ENCODE data around the gene RPL36.

RPL36 gene

GRCh38 chr19:5703819-5704818, 14.0 kb downstream of the RPL36 start:
- Histone ChIP-seq H3K9me3 (ENCODE audit: insufficient read depth, low read length) (peaks cover 24% of the 10 kb centered on the region; the same call in 1 of the 2 replicates), H3K4me3 (ENCODE audit: insufficient read length, low read depth) (no peak overlapping the region), H3K9ac (ENCODE audit: insufficient read length, low read depth) (no peak overlapping the region), H3K36me3 (ENCODE audit: insufficient read depth, insufficient read length, low read length) (peaks cover 81% of the 10 kb centered on the region), H3K4me1 (ENCODE audit: insufficient read depth, insufficient read length) (no peaks in the 10 kb centered on the region), H3K27me3 (ENCODE audit: insufficient read depth, insufficient read length) (no peaks in the 10 kb centered on the region)
- no peak for TF ChIP-seq YY1 (IDR thresholded peaks at IDR 0.05; ENCODE audit: insufficient read depth, insufficient read length)
- no peak for TF ChIP-seq SUZ12 (IDR thresholded peaks at IDR 0.05; ENCODE audit: extremely low read depth, insufficient read depth, insufficient read length)
- no peak for TF ChIP-seq ZNF274 (IDR thresholded peaks at IDR 0.05; ENCODE audit: low read depth, low read length)
- no peak for DNase-seq (ENCODE audit: low read depth, low spot score)

GRCh38 chr19:5705552-5705951, 15.5 kb downstream of the RPL36 start:
- TF ChIP-seq SUZ12 (IDR thresholded peaks at IDR 0.05; ENCODE audit: extremely low read depth, insufficient read depth, insufficient read length), result no peak
- no peak for TF ChIP-seq ZNF274 (IDR thresholded peaks at IDR 0.05; ENCODE audit: low read depth, low read length)
- TF ChIP-seq YY1 (IDR thresholded peaks at IDR 0.05; ENCODE audit: insufficient read depth, insufficient read length), result no peak
- Histone ChIP-seq H3K4me1 (ENCODE audit: insufficient read depth, insufficient read length) (no peaks in the 10 kb centered on the region), H3K4me3 (ENCODE audit: insufficient read length, low read depth) (no peak overlapping the region), H3K36me3 (ENCODE audit: insufficient read depth, insufficient read length, low read length) (peaks cover 77% of the 10 kb centered on the region), H3K9ac (ENCODE audit: insufficient read length, low read depth) (no peak overlapping the region), H3K27me3 (ENCODE audit: insufficient read depth, insufficient read length) (no peaks in the 10 kb centered on the region), H3K9me3 (ENCODE audit: insufficient read depth, low read length) (peaks cover 24% of the 10 kb centered on the region; the same call in 1 of the 2 replicates)
- DNase-seq (ENCODE audit: low read depth, low spot score), result no peak

- Histone ChIP-seq H3K9me3 (ENCODE audit: insufficient read depth, low read length) (peaks cover 14% of the 10 kb centered on the region; the same call in 1 of the 2 replicates), H3K9ac (ENCODE audit: insufficient read length, low read depth) (no peak overlapping the region), H3K27me3 (ENCODE audit: insufficient read depth, insufficient read length) (no peaks in the 10 kb centered on the region), H3K36me3 (ENCODE audit: insufficient read depth, insufficient read length, low read length) (peaks cover 83% of the 10 kb centered on the region), H3K4me1 (ENCODE audit: insufficient read depth, insufficient read length) (no peaks in the 10 kb centered on the region), H3K4me3 (ENCODE audit: insufficient read length, low read depth) (no peak overlapping the region)
- DNase-seq (ENCODE audit: low read depth, low spot score), result no peak
- no peak for TF ChIP-seq ZNF274 (IDR thresholded peaks at IDR 0.05; ENCODE audit: low read depth, low read length)
- TF ChIP-seq YY1 (IDR thresholded peaks at IDR 0.05; ENCODE audit: insufficient read depth, insufficient read length), result no peak
- TF ChIP-seq SUZ12 (IDR thresholded peaks at IDR 0.05; ENCODE audit: extremely low read depth, insufficient read depth, insufficient read length), result no peak
Observed at GRCh38 chr19:5706876-5707573, 16.9 kb downstream of the RPL36 start.

- H3K27me3 ChIP-seq (ENCODE audit: insufficient read depth, insufficient read length), result no peaks in the 10 kb centered on the region
- TF ChIP-seq SUZ12 (IDR thresholded peaks at IDR 0.05; ENCODE audit: extremely low read depth, insufficient read depth, insufficient read length) (no peak), ZNF274 (IDR thresholded peaks at IDR 0.05; ENCODE audit: low read depth, low read length) (no peak), YY1 (IDR thresholded peaks at IDR 0.05; ENCODE audit: insufficient read depth, insufficient read length) (no peak)
- H3K4me3 ChIP-seq (ENCODE audit: insufficient read length, low read depth), result no peak overlapping the region
- H3K9ac ChIP-seq (ENCODE audit: insufficient read length, low read depth), result no peak overlapping the region
- DNase-seq (ENCODE audit: low read depth, low spot score), result no peak
- no peaks in the 10 kb centered on the region for H3K4me1 ChIP-seq (ENCODE audit: insufficient read depth, insufficient read length)
- H3K36me3 ChIP-seq (ENCODE audit: insufficient read depth, insufficient read length, low read length), result peaks cover 92% of the 10 kb centered on the region
- H3K9me3 ChIP-seq (ENCODE audit: insufficient read depth, low read length), result peaks cover 11% of the 10 kb centered on the region; the same call in 1 of the 2 replicates
Observed at GRCh38 chr19:5707576-5708575, 17.8 kb downstream of the RPL36 start.

GRCh38 chr19:5711025-5711424, 20.9 kb downstream of the RPL36 start:
- no peak for DNase-seq (ENCODE audit: low read depth, low spot score)
- H3K36me3 ChIP-seq (ENCODE audit: insufficient read depth, insufficient read length, low read length), result peaks cover 83% of the 10 kb centered on the region

GRCh38 chr19:5711713-5712161, 21.6 kb downstream of the RPL36 start:
- Histone ChIP-seq H3K9me3 (ENCODE audit: insufficient read depth, low read length) (no peaks in the 10 kb centered on the region), H3K36me3 (ENCODE audit: insufficient read depth, insufficient read length, low read length) (peaks cover 82% of the 10 kb centered on the region), H3K9ac (ENCODE audit: insufficient read length, low read depth) (peak overlapping the region; percentile 21), H3K4me1 (ENCODE audit: insufficient read depth, insufficient read length) (no peaks in the 10 kb centered on the region), H3K4me3 (ENCODE audit: insufficient read length, low read depth) (no peak overlapping the region), H3K27me3 (ENCODE audit: insufficient read depth, insufficient read length) (no peaks in the 10 kb centered on the region)
- DNase-seq (ENCODE audit: low read depth, low spot score), result no peak
- no peak for TF ChIP-seq SUZ12 (IDR thresholded peaks at IDR 0.05; ENCODE audit: extremely low read depth, insufficient read depth, insufficient read length)
- TF ChIP-seq YY1 (IDR thresholded peaks at IDR 0.05; ENCODE audit: insufficient read depth, insufficient read length), result no peak

More at GRCh38 chr19:5711025-5711424, 20.9 kb downstream of the RPL36 start:
- H3K4me3 ChIP-seq (ENCODE audit: insufficient read length, low read depth), result no peak overlapping the region
- TF ChIP-seq ZNF274 (IDR thresholded peaks at IDR 0.05; ENCODE audit: low read depth, low read length) (no peak), SUZ12 (IDR thresholded peaks at IDR 0.05; ENCODE audit: extremely low read depth, insufficient read depth, insufficient read length) (no peak), YY1 (IDR thresholded peaks at IDR 0.05; ENCODE audit: insufficient read depth, insufficient read length) (no peak)
- no peaks in the 10 kb centered on the region for H3K4me1 ChIP-seq (ENCODE audit: insufficient read depth, insufficient read length)
- H3K9ac ChIP-seq (ENCODE audit: insufficient read length, low read depth), result no peak overlapping the region
- no peaks in the 10 kb centered on the region for H3K27me3 ChIP-seq (ENCODE audit: insufficient read depth, insufficient read length)
- H3K9me3 ChIP-seq (ENCODE audit: insufficient read depth, low read length), result no peaks in the 10 kb centered on the region
